NCI-H524 treated with DMSO at 0.1 percent for 48 hours (cell line): ENCODE measurements around the gene HFE.
"Not testable (repeated sequence)": the region's sequence is repeated elsewhere in the genome, so short reads cannot be mapped to it uniquely, and the experiment has no call there.

Experiments used
- DNase-seq: peaks from one replicate; lab custom pipeline; 2025; lab: John Stamatoyannopoulos, UW

HFE gene

GRCh38 chr6:26059941-26060340, 27.3 kb upstream of the HFE start:
- DNase-seq = no peak

- no peak for DNase-seq
These were observed 22.5 kb upstream of the HFE start for GRCh38 chr6:26064619-26065257.

- DNase-seq = peak; percentile 37
These were observed 21.3 kb upstream of the HFE start for GRCh38 chr6:26065952-26066380.

GRCh38 chr6:26067367-26067766, 19.9 kb upstream of the HFE start:
- no peak for DNase-seq

GRCh38 chr6:26068036-26068435, 19.2 kb upstream of the HFE start:
- DNase-seq = no peak

GRCh38 chr6:26071135-26071534, 16.1 kb upstream of the HFE start:
- DNase-seq = no peak

- no peak for DNase-seq
These were observed 12.0 kb upstream of the HFE start for GRCh38 chr6:26075063-26075717.

- DNase-seq = not testable (repeated sequence)
These were observed 9.2 kb upstream of the HFE start for GRCh38 chr6:26078066-26078465.

GRCh38 chr6:26081096-26081495, 6.1 kb upstream of the HFE start:
- not testable (repeated sequence) for DNase-seq

- no peak for DNase-seq
These were observed 1.0 kb upstream of the HFE start for GRCh38 chr6:26086211-26086610.

GRCh38 chr6:26088344-26088743, 1.1 kb downstream of the HFE start:
- DNase-seq = no peak

- DNase-seq = no peak
These were observed 2.0 kb downstream of the HFE start for GRCh38 chr6:26089272-26089671.

GRCh38 chr6:26092443-26092842, 5.2 kb downstream of the HFE start:
- DNase-seq = no peak

- no peak for DNase-seq
These were observed 6.8 kb downstream of the HFE start for GRCh38 chr6:26094036-26094435.

GRCh38 chr6:26097268-26097875, 10.1 kb downstream of the HFE start:
- peak; percentile 13 for DNase-seq

GRCh38 chr6:26103141-26103769, 16.0 kb downstream of the HFE start:
- peak; percentile 94 for DNase-seq

- peak; percentile 74 for DNase-seq
These were observed 16.7 kb downstream of the HFE start for GRCh38 chr6:26103770-26104456.

GRCh38 chr6:26104457-26105108, 17.4 kb downstream of the HFE start:
- no peak for DNase-seq

GRCh38 chr6:26105109-26105730, 18.0 kb downstream of the HFE start:
- DNase-seq = no peak

- no peak for DNase-seq
These were observed 18.6 kb downstream of the HFE start for GRCh38 chr6:26105842-26106241.

- DNase-seq = no peak
These were observed 20.7 kb downstream of the HFE start for GRCh38 chr6:26107935-26108334.
